ENCODE data around the gene MS4A1. TPM values are rescaled to one million over a fixed set of nuclear protein-coding genes. Genes with fewer than 3 reads are reported as not detected.

MS4A1 gene
- total RNA-seq, 1 donor from 2014 or later: not detected

GRCh38 chr11:60513496-60514460 is 58.1 kb downstream of the MS4A1 start:
- Histone ChIP-seq H3K27me3 (ENCODE audit: control insufficient read depth, insufficient read depth, low read length) (no peaks in the 10 kb centered on the region), H3K4me3 (ENCODE audit: low read depth, low read length) (no peak overlapping the region), H3K36me3 (ENCODE audit: control insufficient read depth, insufficient read depth, low read length) (no peaks in the 10 kb centered on the region)
- DNase-seq (ENCODE audit: low read depth): no peak
- no peak for FAIRE-seq
- TF ChIP-seq CTCF (IDR thresholded peaks at IDR 0.05; ENCODE audit: insufficient read depth, low read length, severe bottlenecking): no peak

- no peak for FAIRE-seq
- Histone ChIP-seq H3K4me3 (ENCODE audit: low read depth, low read length) (no peak within 1 kb of the TSS), H3K27me3 (ENCODE audit: control insufficient read depth, insufficient read depth, low read length) (no peaks in the 10 kb centered on the region), H3K36me3 (ENCODE audit: control insufficient read depth, insufficient read depth, low read length) (no peaks in the 10 kb centered on the region)
- no peak for TF ChIP-seq CTCF (IDR thresholded peaks at IDR 0.05; ENCODE audit: insufficient read depth, low read length, severe bottlenecking)
- no peak for DNase-seq (ENCODE audit: low read depth)
Measured at GRCh38 chr11:60515144-60515855, 59.7 kb downstream of the MS4A1 start, which contains the start of gene MS4A13. Gene MS4A13, plus strand, starts transcription at chr11:60515392. Its CDS starts 2,692 bp downstream, at chr11:60518084.

Other genes starting within 250 kb of the MS4A1 start
- gene MS4A4E, start 212.7 kb upstream of the MS4A1 start, total RNA-seq: not detected in 2 replicates
- gene MS4A4A, start 175.2 kb upstream of the MS4A1 start, total RNA-seq: not detected in 2 replicates
- not detected in 2 replicates for gene MS4A6E, start 128.6 kb upstream of the MS4A1 start, total RNA-seq
- gene MS4A7, start 77.3 kb upstream of the MS4A1 start, total RNA-seq: not detected in 2 replicates
- gene MS4A14, start 59.4 kb upstream of the MS4A1 start, total RNA-seq: not detected in 2 replicates
- not detected in 2 replicates for gene MS4A5, start 26.3 kb upstream of the MS4A1 start, total RNA-seq
- gene MS4A12, start 36.9 kb downstream of the MS4A1 start, total RNA-seq: not detected in 2 replicates
- gene MS4A13, start 59.5 kb downstream of the MS4A1 start, total RNA-seq: not detected in 2 replicates
- not detected in 2 replicates for gene MS4A8, start 243.8 kb downstream of the MS4A1 start, total RNA-seq